Measurements from ENCODE around the gene FOXO3.

DNA sequence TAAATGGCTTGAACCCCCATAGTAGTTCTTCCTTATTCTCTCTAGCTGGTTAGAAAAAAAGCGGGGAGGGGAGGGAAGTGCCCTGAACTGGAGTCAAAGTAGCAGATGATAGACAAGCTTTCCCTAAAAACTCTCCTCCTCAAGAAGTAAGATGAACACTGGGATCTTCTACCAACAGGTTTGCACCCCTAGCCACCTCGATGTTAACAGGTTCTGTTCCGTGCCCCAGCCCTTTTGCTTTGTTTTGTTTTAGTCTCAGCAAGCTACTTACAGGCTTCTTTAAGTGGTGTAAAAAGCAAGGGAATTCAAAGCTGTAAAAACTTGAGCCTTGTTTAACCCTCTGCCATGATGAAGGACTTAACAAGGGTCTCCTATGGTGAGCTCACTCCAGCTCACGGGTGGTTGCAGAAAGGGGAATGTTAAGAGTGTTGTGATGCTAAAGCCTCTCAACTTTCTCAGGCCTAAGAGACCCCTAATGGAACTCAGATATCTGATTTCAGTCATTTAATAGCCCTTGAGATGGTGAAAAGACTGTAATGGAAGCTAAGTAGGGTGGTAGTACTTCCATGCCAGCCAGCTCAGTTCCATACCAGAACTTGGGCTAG lies 106.0 kb downstream of the FOXO3 start:
- no peak for TF ChIP-seq POLR2A (IDR thresholded peaks at IDR 0.05)
- TF ChIP-seq, protein P1, sequence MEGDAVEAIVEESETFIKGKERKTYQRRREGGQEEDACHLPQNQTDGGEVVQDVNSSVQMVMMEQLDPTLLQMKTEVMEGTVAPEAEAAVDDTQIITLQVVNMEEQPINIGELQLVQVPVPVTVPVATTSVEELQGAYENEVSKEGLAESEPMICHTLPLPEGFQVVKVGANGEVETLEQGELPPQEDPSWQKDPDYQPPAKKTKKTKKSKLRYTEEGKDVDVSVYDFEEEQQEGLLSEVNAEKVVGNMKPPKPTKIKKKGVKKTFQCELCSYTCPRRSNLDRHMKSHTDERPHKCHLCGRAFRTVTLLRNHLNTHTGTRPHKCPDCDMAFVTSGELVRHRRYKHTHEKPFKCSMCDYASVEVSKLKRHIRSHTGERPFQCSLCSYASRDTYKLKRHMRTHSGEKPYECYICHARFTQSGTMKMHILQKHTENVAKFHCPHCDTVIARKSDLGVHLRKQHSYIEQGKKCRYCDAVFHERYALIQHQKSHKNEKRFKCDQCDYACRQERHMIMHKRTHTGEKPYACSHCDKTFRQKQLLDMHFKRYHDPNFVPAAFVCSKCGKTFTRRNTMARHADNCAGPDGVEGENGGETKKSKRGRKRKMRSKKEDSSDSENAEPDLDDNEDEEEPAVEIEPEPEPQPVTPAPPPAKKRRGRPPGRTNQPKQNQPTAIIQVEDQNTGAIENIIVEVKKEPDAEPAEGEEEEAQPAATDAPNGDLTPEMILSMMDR (IDR thresholded peaks at IDR 0.05): no peak

Measured in right lobe of liver (tissue), 4 donors.